Hepatocyte (in vitro differentiated cells): ENCODE data around the gene CDH4. TPM values are rescaled to one million over a fixed set of nuclear protein-coding genes. Genes with fewer than 3 reads are reported as not detected.

Experiments used
- DNase-seq: peaks from one replicate; pipeline ENCODE4 v3.0.0-alpha.2; 2016; ENCODE audit warnings: low spot score
- H2AFZ ChIP-seq: fragments of 200-600 bp; sonication (generic); 2 replicates; pipeline ENCODE4 v1.6.0; 2016; ENCODE audit warnings: antibody characterized with exemption, mild to moderate bottlenecking
- H3K27ac ChIP-seq: fragments of 200-600 bp; sonication (generic); 2 replicates; pipeline ENCODE4 v1.5.1; 2016; ENCODE audit warnings: mild to moderate bottlenecking
- H3K27me3 ChIP-seq: fragments of 200-600 bp; sonication (generic); 2 replicates; pipeline ENCODE4 v1.6.1; 2016
- H3K36me3 ChIP-seq: fragments of 200-600 bp; sonication (generic); replicated peaks from 2 replicates; pipeline ENCODE4 v1.5.1; 2016; ENCODE audit warnings: low read depth; ENCODE audit not compliant: insufficient read depth
- H3K4me1 ChIP-seq: fragments of 200-600 bp; sonication (generic); 2 replicates; pipeline ENCODE4 v1.5.1; 2016; ENCODE audit warnings: mild to moderate bottlenecking, moderate library complexity; ENCODE audit not compliant: insufficient read depth
- H3K4me2 ChIP-seq: fragments of 200-600 bp; sonication (generic); 2 replicates; pipeline ENCODE4 v1.6.0; 2016
- H3K4me3 ChIP-seq: fragments of 200-600 bp; sonication (generic); 2 replicates; pipeline ENCODE4 v1.5.1; 2016; ENCODE audit warnings: mild to moderate bottlenecking
- H3K79me2 ChIP-seq: fragments of 200-600 bp; sonication (generic); 2 replicates; pipeline ENCODE4 v1.6.0; 2017; ENCODE audit warnings: mild to moderate bottlenecking
- H3K9me2 ChIP-seq: fragments of 200-600 bp; sonication (generic); replicated peaks from 2 replicates; pipeline ENCODE4 v1.6.0; 2017; ENCODE audit warnings: mild to moderate bottlenecking; ENCODE audit not compliant: insufficient read depth
- H3K9me3 ChIP-seq: fragments of 200-600 bp; sonication (generic); 2 replicates; pipeline ENCODE4 v1.5.1; 2016; ENCODE audit warnings: low read depth, mild to moderate bottlenecking
- H4K20me1 ChIP-seq: fragments of 200-600 bp; sonication (generic); 2 replicates; pipeline ENCODE4 v1.6.0; 2016; ENCODE audit warnings: mild to moderate bottlenecking; ENCODE audit not compliant: insufficient read depth, poor library complexity, severe bottlenecking
- EZH2 ChIP-seq: fragments of 200-600 bp; sonication (generic); IDR thresholded peaks from 2 replicates; pipeline ENCODE4 v1.6.1; 2016; ENCODE audit warnings: antibody characterized with exemption, mild to moderate bottlenecking, borderline replicate concordance
- EZH2phosphoT487 ChIP-seq: fragments of 200-600 bp; sonication (generic); IDR thresholded peaks from one replicate; pipeline ENCODE4 v1.6.1; 2018; ENCODE audit warnings: antibody characterized with exemption, mild to moderate bottlenecking, low read depth, moderate library complexity; ENCODE audit not compliant: unreplicated experiment, severe bottlenecking
- WGBS: methylation state at CpG from one replicate; pipeline ENCODE4 v1.1.6; 2016; ENCODE audit warnings: low lambda C conversion rate; ENCODE audit errors: missing lambda C conversion rate; 5-methylcytosine and 5-hydroxymethylcytosine counted together
- polyA plus RNA-seq: library from polyadenylated mRNA; unstranded; fragments of >200 nt; fragmentation: Nextera tagmentation; extraction: Ambion mirVana; gene quantifications from 2 replicates; pipeline ENCODE4 v1.2.1, GENCODE V29; 2016
- total RNA-seq: library from RNA; depleted of rRNA; stranded (reverse); fragments of >200 nt; gene quantifications from 2 replicates; pipeline ENCODE4 v1.2.3, GENCODE V29; 2014
- TF ChIP-seq, protein P1 (sequence below): fragments of 200-600 bp; sonication (generic); IDR thresholded peaks from 2 replicates; pipeline ENCODE4 v1.5.1; 2016; ENCODE audit warnings: antibody characterized with exemption, mild to moderate bottlenecking; ENCODE audit not compliant: poor library complexity

Gene CDH4
- total and polyA plus RNA-seq, 2 experiments from 2014 or later: 0.53 to 0.73 TPM

DNA sequence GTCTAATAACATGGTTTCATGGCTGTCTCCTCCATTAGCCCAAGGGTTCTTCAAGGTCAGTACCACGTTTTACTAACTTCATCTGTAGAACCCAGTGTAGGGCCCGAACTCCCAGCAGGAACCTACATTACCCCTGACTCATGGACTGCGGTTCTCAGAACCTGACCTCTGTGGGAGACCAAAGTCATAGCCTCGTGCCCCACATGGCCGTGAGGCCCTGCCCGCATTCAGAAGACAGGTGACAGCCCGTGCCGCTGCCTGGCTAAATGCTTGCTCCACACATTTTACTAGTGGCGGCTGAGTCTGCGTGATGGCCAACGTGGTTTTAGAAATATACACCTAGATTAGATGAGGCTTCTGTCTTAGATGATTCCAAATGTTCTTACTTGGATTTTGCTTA, 94.9 kb downstream of the CDH4 start:
- H3K4me3 ChIP-seq: no peak overlapping the region
- no peak overlapping the region for H2AFZ ChIP-seq
- no peaks in the 10 kb centered on the region for H3K9me2 ChIP-seq
- H3K27ac ChIP-seq: no peak overlapping the region
- H3K36me3 ChIP-seq: no peaks in the 10 kb centered on the region
- no peaks in the 10 kb centered on the region for H3K9me3 ChIP-seq
- 92% methylated on average over 11 of the region's 11 CpGs for WGBS
- H4K20me1 ChIP-seq: no peaks in the 10 kb centered on the region
- TF ChIP-seq EZH2phosphoT487 (no peak), EZH2 (no peak)
- TF ChIP-seq, protein P1, sequence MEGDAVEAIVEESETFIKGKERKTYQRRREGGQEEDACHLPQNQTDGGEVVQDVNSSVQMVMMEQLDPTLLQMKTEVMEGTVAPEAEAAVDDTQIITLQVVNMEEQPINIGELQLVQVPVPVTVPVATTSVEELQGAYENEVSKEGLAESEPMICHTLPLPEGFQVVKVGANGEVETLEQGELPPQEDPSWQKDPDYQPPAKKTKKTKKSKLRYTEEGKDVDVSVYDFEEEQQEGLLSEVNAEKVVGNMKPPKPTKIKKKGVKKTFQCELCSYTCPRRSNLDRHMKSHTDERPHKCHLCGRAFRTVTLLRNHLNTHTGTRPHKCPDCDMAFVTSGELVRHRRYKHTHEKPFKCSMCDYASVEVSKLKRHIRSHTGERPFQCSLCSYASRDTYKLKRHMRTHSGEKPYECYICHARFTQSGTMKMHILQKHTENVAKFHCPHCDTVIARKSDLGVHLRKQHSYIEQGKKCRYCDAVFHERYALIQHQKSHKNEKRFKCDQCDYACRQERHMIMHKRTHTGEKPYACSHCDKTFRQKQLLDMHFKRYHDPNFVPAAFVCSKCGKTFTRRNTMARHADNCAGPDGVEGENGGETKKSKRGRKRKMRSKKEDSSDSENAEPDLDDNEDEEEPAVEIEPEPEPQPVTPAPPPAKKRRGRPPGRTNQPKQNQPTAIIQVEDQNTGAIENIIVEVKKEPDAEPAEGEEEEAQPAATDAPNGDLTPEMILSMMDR: no peak
- no peaks in the 10 kb centered on the region for H3K79me2 ChIP-seq
- H3K4me2 ChIP-seq: no peak overlapping the region
- no peak for DNase-seq
- H3K4me1 ChIP-seq: no peaks in the 10 kb centered on the region
- H3K27me3 ChIP-seq: no peaks in the 10 kb centered on the region

DNA sequence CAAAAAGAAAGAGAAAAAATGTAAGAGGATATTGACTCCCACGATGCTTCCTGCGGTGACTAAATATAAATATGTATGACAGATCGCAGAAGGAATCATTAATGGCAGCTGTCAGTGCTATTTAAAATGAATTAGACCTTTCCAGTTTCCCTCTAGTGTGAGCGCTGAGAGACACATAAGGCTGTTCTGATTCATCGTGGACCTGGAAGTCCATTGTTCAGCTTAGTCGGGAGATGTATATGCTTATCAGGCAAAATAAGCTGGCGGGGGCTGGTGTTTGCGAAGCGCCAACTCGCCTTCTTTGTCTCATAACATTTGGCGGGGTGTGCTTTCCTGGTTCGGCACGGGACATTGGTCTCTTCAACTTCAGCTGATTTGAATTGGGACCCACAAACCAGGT, 95.4 kb downstream of the CDH4 start:
- Histone ChIP-seq H2AFZ (no peak overlapping the region), H3K27me3 (peaks cover 2% of the 10 kb centered on the region), H3K27ac (no peak overlapping the region), H3K4me1 (no peaks in the 10 kb centered on the region), H3K9me3 (no peaks in the 10 kb centered on the region), H3K79me2 (no peaks in the 10 kb centered on the region), H3K36me3 (no peaks in the 10 kb centered on the region), H4K20me1 (no peaks in the 10 kb centered on the region), H3K4me2 (no peak overlapping the region), H3K4me3 (no peak overlapping the region), H3K9me2 (no peaks in the 10 kb centered on the region)
- TF ChIP-seq, protein P1: no peak
- TF ChIP-seq EZH2 (no peak), EZH2phosphoT487 (no peak)
- no peak for DNase-seq
- 87% methylated on average over 13 of the region's 13 CpGs for WGBS

DNA sequence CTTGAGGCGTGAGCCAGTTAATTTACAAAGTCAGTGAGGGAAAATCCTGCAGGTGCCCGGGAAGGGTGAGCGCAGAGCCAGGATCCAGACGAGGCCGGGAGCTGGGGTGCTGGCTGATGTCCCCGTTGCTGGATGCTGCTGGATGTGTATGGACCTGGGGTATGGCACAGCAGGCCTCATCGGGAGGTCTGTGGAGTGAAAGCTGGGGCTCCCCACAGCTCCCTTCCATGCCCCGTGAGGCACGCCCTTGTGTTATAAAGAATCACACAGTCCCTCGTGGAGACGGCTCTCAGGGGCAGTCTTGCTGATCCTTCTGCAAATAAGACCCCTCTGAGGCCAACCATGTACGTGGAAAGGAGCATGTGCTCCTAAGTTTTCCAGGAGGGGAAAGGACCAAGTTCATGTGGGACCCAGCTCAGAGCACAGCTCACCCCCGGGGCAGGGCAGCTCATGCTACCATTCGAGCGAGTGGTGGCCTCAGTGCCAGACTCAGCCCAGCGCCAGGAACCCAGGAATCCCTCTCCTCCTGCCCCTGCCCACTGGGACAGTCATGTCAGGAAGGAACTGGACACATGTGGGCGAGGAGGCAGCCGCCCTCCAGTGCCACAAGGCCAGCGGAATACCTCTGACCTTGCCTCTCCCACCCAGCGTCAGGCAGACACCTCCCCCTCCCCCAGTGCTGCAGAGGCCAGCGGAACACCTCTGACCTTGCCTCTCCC, 97.5 kb downstream of the CDH4 start:
- 82% methylated on average over 19 of the region's 21 CpGs for WGBS

More for the DNA sequence above, 97.5 kb downstream of the CDH4 start:
- Histone ChIP-seq H4K20me1 (no peaks in the 10 kb centered on the region), H3K9me2 (no peaks in the 10 kb centered on the region), H3K27ac (no peak overlapping the region), H3K4me3 (no peak overlapping the region), H3K4me1 (no peaks in the 10 kb centered on the region), H3K4me2 (no peak overlapping the region), H3K36me3 (no peaks in the 10 kb centered on the region), H3K79me2 (no peaks in the 10 kb centered on the region), H3K9me3 (no peaks in the 10 kb centered on the region), H2AFZ (no peak overlapping the region), H3K27me3 (peaks cover 8% of the 10 kb centered on the region)
- DNase-seq: no peak
- TF ChIP-seq EZH2phosphoT487 (no peak), EZH2 (no peak)
- TF ChIP-seq, protein P1: no peak
